Stimulated activated CD8-positive, alpha-beta memory T cell treated with anti-CD3 and anti-CD28 coated beads, Interleukin-7, amount 100 ng/mL, for 48 hours (primary cell): Measurements from ENCODE around the gene ERBIN.

ENCODE experiments used
- DNase-seq, 2 donors: peaks; one replicate each; pipeline ENCODE4 v3.0.0-alpha.2; 2020; ENCODE audit warnings: low read depth in 1 of 2; ENCODE audit errors: extremely low read depth in 1 of 2

Gene ERBIN

DNA sequence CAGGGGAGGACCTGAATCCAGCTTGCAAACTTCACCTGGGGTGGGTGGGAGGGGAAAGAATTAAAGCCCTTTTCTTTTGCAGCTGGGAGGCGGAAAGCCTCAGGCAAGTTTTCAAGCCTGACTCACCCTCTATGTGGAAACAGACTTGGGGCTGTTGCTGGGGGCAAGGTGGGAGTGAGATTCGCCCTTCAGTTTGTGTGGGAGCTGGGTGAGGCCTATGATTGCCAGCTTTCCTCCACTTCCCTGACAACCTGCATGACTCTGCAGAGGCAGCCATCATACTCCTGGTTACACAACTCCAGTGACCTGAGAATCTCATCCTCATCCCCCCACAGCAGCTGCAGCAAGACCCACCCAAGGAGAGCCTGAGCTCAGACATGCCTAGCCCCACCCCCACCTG, 174.5 kb downstream of the ERBIN start:
- DNase-seq, result no peak

GRCh38 chr5:66113160-66113559, 186.8 kb downstream of the ERBIN start:
- no peak for DNase-seq

DNA sequence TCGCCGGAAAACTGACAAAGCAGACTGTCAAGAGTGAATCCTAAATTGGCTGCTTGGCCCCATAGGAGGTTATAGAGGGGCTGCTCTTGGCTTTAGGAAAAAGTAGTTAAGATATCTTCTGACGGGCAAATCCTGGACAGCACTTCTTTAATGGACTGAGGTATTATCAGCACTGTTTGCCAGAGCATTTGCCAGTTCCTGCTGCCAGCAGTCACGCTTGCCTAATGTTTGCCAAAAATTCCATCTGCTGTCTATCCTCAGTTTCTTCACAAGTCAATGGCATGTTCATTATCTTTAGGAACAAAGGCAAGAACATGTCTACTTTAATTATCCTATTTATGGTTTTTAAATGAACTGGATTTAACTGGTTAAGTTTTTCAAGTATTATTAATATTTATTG, 191.9 kb downstream of the ERBIN start:
- no peak for DNase-seq

- no peak for DNase-seq
Observed at GRCh38 chr5:66122379-66123034, 196.1 kb downstream of the ERBIN start.

DNA sequence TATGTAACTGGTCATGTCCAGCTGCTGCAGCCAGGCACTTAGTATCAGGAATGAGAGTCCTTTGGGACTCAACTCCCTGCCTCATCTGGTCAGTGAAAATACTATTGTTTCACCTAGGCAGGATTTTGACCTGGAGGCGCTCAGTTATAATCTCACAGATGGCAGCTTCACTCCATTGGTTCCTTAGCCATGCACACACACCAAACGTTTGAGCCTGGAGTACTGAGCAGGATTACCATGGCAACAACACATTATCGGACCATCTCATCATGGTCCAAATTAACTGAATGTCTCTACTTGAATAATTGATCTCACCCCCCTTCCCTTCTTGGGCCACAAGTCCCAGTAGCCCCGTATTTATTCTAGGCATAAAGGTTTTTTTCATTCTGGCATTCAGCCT, 202.8 kb downstream of the ERBIN start:
- no peak for DNase-seq

DNA sequence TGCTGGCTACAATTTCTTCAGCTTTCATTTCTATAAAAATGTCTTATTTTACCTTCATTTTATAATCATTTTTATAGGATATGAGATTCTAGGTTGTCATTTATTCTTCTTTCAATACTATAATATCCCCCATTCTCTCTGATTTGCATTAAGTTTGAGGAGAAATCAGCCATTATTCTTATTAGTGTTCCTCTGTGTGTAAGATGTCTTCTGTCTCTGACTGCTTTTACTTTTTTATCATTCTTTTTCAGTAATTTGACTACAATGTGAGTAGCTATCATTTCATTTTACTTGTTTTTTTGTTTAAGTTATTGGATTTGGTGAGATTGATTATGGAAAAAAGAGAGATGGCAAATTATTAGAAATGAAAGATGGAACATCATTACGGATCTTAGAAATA, 204.1 kb downstream of the ERBIN start:
- DNase-seq, result no peak
